Esophagus muscularis mucosa (tissue), 4 donors: ENCODE results near the gene RXFP1.

Experiments
- EP300 ChIP-seq: sonication (generic); formaldehyde crosslinking; IDR thresholded peaks from one replicate; pipeline ENCODE4 v1.6.1; 2017; ENCODE audit warnings: antibody characterized with exemption
- POLR2A ChIP-seq: fragments of 450-650 bp; IDR thresholded peaks from one replicate; pipeline ENCODE4 v1.6.1; 2017; ENCODE audit warnings: antibody characterized with exemption, moderate library complexity, mild to moderate bottlenecking, low read depth
- TF ChIP-seq, protein P1 (sequence below), 3 experiments: fragments of 200-600 bp in 2 of 3; fragments of 450-650 bp in 1 of 3; sonication (generic) in 2 of 3; IDR thresholded peaks; one replicate each; pipeline ENCODE4 v1.5.1; 2017 to 2019; ENCODE audit warnings: antibody characterized with exemption in 3 of 3, mild to moderate bottlenecking in 2 of 3, moderate library complexity in 1 of 3

DNA sequence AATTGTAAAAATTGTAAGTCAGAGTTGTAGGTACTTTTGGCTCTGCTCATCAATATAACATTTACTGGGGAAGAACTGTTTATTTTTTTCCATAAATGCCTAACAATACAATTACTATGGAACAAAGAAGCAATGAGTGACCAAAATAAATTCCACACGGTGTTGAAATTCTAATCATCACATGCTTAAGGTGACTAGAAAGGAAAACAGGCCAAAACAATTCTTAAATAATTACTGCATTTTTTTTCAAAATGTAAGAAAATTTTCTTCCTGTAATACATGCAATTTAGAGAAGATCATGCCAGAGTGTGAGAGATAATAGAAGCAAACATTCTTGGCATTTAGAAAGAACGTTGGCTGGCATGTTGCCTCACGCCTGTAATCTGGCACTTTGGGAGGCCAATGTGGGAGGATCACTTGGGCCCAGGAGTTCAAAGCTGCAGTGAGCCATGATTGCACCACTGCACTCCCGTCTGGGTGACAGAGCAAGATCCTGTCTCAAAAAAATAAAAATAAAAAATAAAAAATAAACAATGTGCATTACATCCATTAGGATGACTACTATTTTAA, 127.5 kb downstream of the RXFP1 start:
- TF ChIP-seq EP300: no peak
- TF ChIP-seq, protein P1, sequence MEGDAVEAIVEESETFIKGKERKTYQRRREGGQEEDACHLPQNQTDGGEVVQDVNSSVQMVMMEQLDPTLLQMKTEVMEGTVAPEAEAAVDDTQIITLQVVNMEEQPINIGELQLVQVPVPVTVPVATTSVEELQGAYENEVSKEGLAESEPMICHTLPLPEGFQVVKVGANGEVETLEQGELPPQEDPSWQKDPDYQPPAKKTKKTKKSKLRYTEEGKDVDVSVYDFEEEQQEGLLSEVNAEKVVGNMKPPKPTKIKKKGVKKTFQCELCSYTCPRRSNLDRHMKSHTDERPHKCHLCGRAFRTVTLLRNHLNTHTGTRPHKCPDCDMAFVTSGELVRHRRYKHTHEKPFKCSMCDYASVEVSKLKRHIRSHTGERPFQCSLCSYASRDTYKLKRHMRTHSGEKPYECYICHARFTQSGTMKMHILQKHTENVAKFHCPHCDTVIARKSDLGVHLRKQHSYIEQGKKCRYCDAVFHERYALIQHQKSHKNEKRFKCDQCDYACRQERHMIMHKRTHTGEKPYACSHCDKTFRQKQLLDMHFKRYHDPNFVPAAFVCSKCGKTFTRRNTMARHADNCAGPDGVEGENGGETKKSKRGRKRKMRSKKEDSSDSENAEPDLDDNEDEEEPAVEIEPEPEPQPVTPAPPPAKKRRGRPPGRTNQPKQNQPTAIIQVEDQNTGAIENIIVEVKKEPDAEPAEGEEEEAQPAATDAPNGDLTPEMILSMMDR (IDR thresholded peaks at IDR 0.05): no peak
- no peak for TF ChIP-seq POLR2A
